Measurements from ENCODE around the gene RFXANK. TPM values are rescaled to one million over a fixed set of nuclear protein-coding genes. Genes with fewer than 3 reads are reported as not detected.

The RFXANK gene
- total RNA-seq, 1 experiment from 2014 or later = 81.8 TPM

DNA sequence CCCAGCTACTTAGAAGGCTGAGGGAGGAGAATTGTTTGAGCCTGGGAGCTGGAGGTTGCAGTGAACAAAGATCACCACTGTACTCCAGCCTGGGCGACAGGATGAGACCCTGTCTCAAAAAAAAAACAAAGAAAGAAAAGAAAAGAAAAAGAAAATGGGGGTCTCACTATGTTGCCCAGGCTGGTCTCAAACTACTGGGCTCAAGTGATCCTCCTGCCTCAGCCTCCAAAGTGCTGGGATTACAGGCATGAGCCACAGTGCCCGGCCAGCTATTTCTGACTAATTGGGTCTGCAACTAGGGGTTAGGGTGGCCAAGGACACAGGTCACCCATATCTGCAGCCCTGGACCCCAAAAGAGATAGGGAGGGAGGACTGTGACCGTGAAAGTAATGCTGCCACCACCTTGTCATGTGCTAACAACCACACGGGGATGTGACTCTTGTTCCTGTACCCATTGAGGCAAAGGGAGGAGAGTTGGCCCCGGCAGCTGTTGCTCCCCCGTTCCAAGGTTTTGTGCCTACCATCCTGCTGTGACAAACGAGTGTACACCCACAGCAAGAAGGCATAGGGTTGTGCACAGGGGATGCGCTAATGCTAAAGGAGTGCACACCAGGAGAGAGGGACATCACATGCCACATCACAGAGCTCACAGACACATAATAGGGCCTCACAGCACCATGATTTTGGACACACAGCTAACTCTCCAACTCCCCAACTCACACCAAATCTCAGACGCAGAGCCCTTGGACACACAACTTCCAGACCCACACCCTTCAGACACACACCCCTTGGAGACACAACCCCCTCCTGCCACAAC is 22.6 kb upstream of the RFXANK start:
- Histone ChIP-seq H2AFZ (ENCODE audit: low read length) (no peak overlapping the region), H3K56ac (ENCODE audit: insufficient read length, low read depth, low read length) (no peak overlapping the region), H3K14ac (ENCODE audit: insufficient read depth, low read length) (no peak overlapping the region), H3K23me2 (ENCODE audit: insufficient read length, low read depth, low read length, poor library complexity, severe bottlenecking) (no peaks in the 10 kb centered on the region), H4K5ac (ENCODE audit: insufficient read length, low read depth, low read length) (no peak overlapping the region), H3K27ac (ENCODE audit: insufficient read length, low read depth, low read length) (no peak overlapping the region), H3K23ac (ENCODE audit: insufficient read length, low read depth, low read length) (no peak overlapping the region), H2BK120ac (ENCODE audit: low read depth, low read length, poor library complexity, severe bottlenecking) (no peak overlapping the region), H2BK5ac (ENCODE audit: insufficient read length, low read length) (no peak overlapping the region), H4K91ac (ENCODE audit: insufficient read length, low read depth, low read length) (no peak overlapping the region), H2BK20ac (ENCODE audit: low read depth, low read length, poor library complexity, severe bottlenecking) (no peak overlapping the region), H2AK5ac (ENCODE audit: insufficient read length, low read length) (no peak overlapping the region), H3K9me3 (ENCODE audit: control insufficient read depth, low read depth, low read length) (no peaks in the 10 kb centered on the region), H3K79me2 (ENCODE audit: insufficient read depth, low read length) (no peaks in the 10 kb centered on the region), H3T11ph (ENCODE audit: low read length) (no peak overlapping the region), H3K4ac (ENCODE audit: low read depth, low read length) (no peak overlapping the region), H3K79me1 (ENCODE audit: insufficient read depth, low read depth, low read length, poor library complexity, severe bottlenecking) (no peaks in the 10 kb centered on the region), H3K4me2 (ENCODE audit: insufficient read depth, insufficient read length, low read length) (peak overlapping the region; percentile 41), H3K4me1 (ENCODE audit: insufficient read depth, low read length) (no peaks in the 10 kb centered on the region), H4K20me1 (ENCODE audit: control insufficient read depth, insufficient read depth, insufficient read length) (no peaks in the 10 kb centered on the region), H4K8ac (replicated peaks; ENCODE audit: insufficient read length, low read depth, low read length) (no peak overlapping the region), H2BK12ac (ENCODE audit: insufficient read length, low read depth, low read length) (no peak overlapping the region), H2BK15ac (ENCODE audit: low read depth, low read length) (no peak overlapping the region), H3K9ac (ENCODE audit: extremely low read depth, insufficient read length, low read length) (no peak overlapping the region), H3K18ac (ENCODE audit: insufficient read length, low read depth, low read length) (no peak overlapping the region), H3K27me3 (ENCODE audit: insufficient read depth, low read length) (peaks cover 6% of the 10 kb centered on the region; the same call in 1 of the 2 replicates)
- DNase-seq = no peak
- Mint-ChIP-seq H3K9me3 (no peaks in the 10 kb centered on the region), H3K36me3 (ENCODE audit: insufficient read depth in 1 of 3, low read depth in 3 of 3) (no peaks in the 10 kb centered on the region; a peak in 1 of 7 replicates), H3K27me3 (ENCODE audit: low read depth) (peaks cover 68% of the 10 kb centered on the region), H3K27ac (no peak overlapping the region), H3K4me1 (peaks cover 18 to 39% of the 10 kb centered on the region in 2 experiments), H3K4me3 (peak overlapping the region; percentile 56 to 77)
- TF ChIP-seq, protein P1, sequence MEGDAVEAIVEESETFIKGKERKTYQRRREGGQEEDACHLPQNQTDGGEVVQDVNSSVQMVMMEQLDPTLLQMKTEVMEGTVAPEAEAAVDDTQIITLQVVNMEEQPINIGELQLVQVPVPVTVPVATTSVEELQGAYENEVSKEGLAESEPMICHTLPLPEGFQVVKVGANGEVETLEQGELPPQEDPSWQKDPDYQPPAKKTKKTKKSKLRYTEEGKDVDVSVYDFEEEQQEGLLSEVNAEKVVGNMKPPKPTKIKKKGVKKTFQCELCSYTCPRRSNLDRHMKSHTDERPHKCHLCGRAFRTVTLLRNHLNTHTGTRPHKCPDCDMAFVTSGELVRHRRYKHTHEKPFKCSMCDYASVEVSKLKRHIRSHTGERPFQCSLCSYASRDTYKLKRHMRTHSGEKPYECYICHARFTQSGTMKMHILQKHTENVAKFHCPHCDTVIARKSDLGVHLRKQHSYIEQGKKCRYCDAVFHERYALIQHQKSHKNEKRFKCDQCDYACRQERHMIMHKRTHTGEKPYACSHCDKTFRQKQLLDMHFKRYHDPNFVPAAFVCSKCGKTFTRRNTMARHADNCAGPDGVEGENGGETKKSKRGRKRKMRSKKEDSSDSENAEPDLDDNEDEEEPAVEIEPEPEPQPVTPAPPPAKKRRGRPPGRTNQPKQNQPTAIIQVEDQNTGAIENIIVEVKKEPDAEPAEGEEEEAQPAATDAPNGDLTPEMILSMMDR (conservative IDR thresholded peaks at IDR 0.05) = no peak
- WGBS (ENCODE audit: extremely low coverage, insufficient read length, low lambda C conversion rate) = no CpG with 5 or more reads among the region's 9 CpGs
